Activated CD4-positive, alpha-beta T cell treated with anti-CD3 and anti-CD28 coated beads, Interleukin-2, amount 50 U/mL, for 4 hours (primary cell): ENCODE results near the gene TSPYL4.
"Not testable (repeated sequence)": the region's sequence is repeated elsewhere in the genome, so short reads cannot be mapped to it uniquely, and the experiment has no call there.

Source experiments
- DNase-seq, 2 experiments: peaks; one replicate each; pipeline ENCODE4 v3.0.0-alpha.2; 2020

The TSPYL4 gene

GRCh38 chr6:116253505-116254296 is at the start of gene TSPYL4:
TSS of gene TSPYL4 (minus strand) at chr6:116254075. CDS start at chr6:116254008, 67 bp downstream.
- peak; percentile 88 for DNase-seq

- no peak for DNase-seq
Measured at GRCh38 chr6:116301104-116301503, 47.2 kb upstream of the TSPYL4 start.

- DNase-seq, result no peak
Measured at GRCh38 chr6:116300566-116300965, 46.7 kb upstream of the TSPYL4 start.

- no peak for DNase-seq
Measured at GRCh38 chr6:116298973-116299372, 45.1 kb upstream of the TSPYL4 start.

- DNase-seq, result no peak
Measured at GRCh38 chr6:116298273-116298672, 44.4 kb upstream of the TSPYL4 start.

GRCh38 chr6:116292553-116292952 is 38.7 kb upstream of the TSPYL4 start:
- DNase-seq, result no peak

DNA sequence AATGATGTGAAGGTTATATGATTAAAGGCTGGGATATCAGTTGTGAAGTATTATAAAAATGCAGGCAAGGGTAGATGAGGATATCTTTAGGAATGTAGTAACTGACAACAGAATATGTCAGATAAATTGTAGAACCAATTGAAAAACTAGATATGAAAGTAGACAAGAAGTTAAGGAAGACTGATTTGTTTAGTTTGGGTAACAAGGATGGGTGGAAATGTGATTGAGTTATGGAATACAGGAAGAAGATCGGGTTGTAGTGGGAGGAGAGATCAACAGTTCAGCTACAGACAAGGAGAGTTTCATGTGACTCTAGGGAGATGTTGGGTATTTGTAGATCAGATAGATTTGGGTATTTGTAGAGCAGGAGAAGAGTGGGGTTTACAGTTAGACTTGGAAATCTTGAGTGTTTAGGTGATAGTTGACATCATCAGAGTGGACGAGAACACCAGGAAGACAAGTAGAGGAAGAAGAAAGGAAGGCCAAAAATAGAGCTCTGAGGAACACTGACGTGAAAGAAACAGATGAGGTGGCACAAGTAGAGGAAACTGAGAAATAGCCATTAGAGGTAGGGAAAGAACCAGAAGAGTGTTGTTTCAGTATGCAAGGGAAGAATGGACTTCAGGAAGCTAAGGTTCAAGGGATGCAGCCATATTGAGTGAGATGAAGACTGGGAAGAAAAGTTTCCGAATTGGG is 38.0 kb upstream of the TSPYL4 start:
- DNase-seq, result no peak

DNA sequence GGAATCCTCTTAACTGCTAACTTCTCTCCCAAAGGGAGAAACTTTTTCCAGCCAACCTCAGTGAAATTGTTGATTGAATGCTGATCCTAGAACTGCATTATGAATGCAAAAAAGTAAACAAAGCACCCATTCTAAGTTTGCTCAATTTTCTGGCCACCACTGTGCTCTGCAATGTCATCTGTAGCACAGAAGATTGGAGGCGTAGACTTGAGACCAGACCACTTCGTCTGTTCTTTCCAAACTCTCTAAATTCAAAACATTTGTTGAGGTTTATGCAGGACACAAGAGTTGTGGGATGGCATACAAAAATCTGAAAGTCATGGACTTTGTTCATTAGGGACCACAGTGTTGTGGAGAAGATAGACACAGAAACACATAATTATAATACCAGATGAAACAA is 36.9 kb upstream of the TSPYL4 start:
- DNase-seq, result no peak

DNA sequence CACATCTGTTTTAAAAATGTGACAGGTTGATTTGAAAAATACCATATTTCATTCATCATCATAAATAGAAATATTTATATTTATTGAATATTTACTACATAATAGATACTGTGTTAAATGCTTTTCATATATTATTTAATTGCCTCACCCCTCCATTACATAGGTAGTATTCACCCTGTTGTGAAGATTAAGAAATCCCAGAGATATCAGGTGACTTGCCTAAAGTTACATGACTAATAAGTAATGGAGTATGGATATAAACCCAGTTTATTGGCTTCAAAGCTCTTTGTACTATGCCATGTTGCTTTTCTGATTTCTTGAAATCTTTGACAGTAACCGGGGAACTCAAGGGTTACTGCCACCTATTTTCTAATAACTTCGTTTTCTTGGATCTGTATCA is 36.0 kb upstream of the TSPYL4 start:
- no peak for DNase-seq

GRCh38 chr6:116287689-116288282 is 33.9 kb upstream of the TSPYL4 start:
- DNase-seq, result no peak

GRCh38 chr6:116286773-116287358 is 33.0 kb upstream of the TSPYL4 start:
- no peak for DNase-seq

DNA sequence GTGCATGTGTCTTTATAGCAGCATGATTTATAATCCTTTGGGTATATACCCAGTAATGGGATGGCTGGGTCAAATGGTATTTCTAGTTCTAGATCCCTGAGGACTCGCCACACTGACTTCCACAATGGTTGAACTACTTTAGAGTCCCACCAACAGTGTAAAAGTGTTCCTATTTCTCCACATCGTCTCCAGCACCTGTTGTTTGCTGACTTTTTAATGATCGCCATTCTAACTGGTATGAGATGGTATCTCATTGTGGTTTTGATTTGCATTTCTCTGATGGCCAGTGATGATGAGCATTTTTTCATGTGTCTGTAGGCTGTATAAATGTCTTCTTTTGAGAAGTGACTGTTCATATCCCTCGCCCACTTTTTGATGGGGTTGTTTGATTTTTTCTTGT is 31.1 kb upstream of the TSPYL4 start:
- DNase-seq, result not testable (repeated sequence)

- DNase-seq, result no peak
Measured at GRCh38 chr6:116283191-116283590, 29.3 kb upstream of the TSPYL4 start.

DNA sequence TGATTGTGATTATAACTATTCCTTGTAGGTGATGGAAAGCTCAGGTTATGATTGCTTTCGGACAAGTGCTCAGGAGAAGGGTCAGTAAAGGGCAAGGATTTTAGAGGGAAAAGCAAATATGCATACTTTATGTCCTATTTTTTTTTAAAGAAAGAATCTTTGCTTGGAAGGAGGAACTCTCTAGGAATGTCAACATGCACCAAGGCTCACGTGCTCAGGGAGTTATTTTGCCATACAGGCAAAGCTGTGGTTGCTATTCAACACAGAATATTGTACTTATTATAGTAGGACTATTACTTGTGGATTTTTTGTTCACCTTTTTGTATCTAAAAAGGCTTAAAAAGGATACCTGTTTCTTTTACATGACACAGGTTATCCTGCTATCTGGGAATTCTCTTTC is 28.8 kb upstream of the TSPYL4 start:
- DNase-seq, result no peak

DNA sequence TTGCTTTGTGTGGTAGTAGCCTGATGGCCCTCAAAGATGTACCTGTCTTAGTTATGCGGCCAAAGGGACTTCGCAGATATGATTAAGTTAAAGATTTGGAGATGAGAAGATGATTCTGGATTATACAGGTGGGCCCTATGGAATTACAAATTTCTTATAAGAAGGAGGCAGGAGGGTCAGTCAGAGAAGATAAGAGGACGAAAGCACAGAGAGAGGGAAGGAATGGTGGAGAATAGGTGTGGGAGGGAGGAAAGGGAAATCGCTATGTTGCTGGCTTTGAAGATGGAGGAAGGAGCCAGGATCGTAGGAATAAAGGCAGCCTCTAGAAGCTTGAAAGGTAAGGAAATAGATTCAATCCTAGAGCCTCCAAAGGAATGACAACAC is 27.1 kb upstream of the TSPYL4 start:
- DNase-seq, result no peak

DNA sequence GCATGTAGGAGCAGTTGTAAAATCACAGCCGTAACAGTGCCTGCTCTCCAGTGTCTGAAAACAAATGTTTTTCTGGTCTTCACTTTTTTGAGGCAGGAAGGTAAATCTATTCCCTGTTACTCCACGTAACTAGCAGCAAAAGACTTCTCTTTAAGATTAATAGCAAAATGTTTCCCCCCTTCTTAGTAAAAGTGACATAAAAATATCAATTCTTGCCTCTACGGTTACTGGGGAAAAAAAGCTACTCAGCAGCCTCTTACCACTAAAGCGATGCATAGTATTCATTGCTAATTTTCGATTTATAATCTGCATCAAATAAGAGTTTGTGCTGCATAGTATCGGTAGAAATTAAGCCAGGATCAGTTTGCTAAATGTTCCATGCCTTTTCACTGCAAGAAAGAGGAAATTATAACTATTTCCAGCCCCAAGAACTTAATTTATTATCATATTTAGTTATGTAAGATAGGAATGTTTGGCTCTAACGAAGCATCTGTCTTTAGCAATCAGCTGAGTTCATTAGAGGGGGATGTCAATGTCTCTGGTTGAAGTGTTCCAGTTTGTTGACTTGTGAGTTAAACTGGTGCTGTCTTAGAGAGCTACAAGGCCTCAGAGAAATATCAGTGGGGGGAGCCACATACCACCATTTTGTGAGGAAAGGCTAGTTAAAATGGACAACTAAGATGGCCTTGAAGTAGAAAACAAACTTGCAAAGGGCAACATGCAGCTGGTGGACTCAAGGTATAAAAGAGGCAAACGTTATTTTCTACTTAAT is 26.5 kb upstream of the TSPYL4 start:
- no peak for DNase-seq

- peak; percentile 93 to 94 for DNase-seq
Measured at GRCh38 chr6:116279232-116280160, 25.6 kb upstream of the TSPYL4 start, which contains the start of gene TSPYL1. TSS of gene TSPYL1 (minus strand) at chr6:116279930. CDS start at chr6:116279830, 100 bp downstream.

- DNase-seq, result peak in 1 of 2 experiments; percentile 6
Measured at GRCh38 chr6:116278854-116279231, 25.0 kb upstream of the TSPYL4 start.

DNA sequence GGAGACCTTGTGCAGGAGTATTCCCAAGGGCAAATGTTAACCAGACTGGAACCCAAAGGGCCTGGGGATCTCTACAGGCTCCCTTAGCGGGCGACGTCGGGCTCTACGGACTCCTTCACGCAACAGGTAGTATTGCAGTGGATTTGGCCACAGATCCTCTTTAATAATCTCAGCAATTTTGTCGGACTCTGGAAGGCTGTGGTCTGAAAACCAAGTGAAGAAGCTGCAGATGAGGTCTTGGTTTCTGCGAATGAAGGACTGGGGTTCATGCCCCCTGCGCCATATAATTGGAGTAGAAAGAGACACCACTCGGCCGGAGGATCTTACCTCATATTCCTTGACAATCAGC is 24.6 kb upstream of the TSPYL4 start:
- DNase-seq, result no peak

- DNase-seq, result no peak
Measured at GRCh38 chr6:116277124-116277523, 23.2 kb upstream of the TSPYL4 start.

GRCh38 chr6:116271149-116271708 is 17.4 kb upstream of the TSPYL4 start:
- DNase-seq, result no peak
